ENCODE results near the gene CNEP1R1. TPM values are rescaled to one million over a fixed set of nuclear protein-coding genes. Genes with fewer than 3 reads are reported as not detected.

The CNEP1R1 gene
- total and polyA plus RNA-seq, 2 of the 8 experiments (the other 6 are each of a cell fraction or from before 2014, with no cell fraction given) = 10.6 to 13.6 TPM

GRCh38 chr16:50083996-50084395, 59.0 kb downstream of the CNEP1R1 start:
- no peak overlapping the region for H2BK120ac ChIP-seq (replicated peaks; ENCODE audit: low read depth, low read length)
- H2AFZ ChIP-seq (ENCODE audit: low read length) = no peak overlapping the region
- H3K4me2 ChIP-seq (ENCODE audit: insufficient read depth in 1 of 2, low read depth in 2 of 2, low read length in 2 of 2) = no peak overlapping the region
- H4K20me1 ChIP-seq (replicated peaks in 1 of 2; ENCODE audit: control insufficient read depth in 1 of 2, insufficient read depth in 2 of 2, low read length in 2 of 2) = peaks cover 0 to 3% of the 10 kb centered on the region in 2 experiments
- no peak overlapping the region for H2BK20ac ChIP-seq (ENCODE audit: low read length)
- no peak overlapping the region for H3K23ac ChIP-seq (ENCODE audit: insufficient read length)
- no peak overlapping the region for H2BK12ac ChIP-seq (ENCODE audit: low read depth, low read length)
- H2BK15ac ChIP-seq (ENCODE audit: low read length) = no peak overlapping the region
- no peaks in the 10 kb centered on the region for H3K27me3 ChIP-seq (replicated peaks in 1 of 4; ENCODE audit: control insufficient read depth in 3 of 4, extremely low read depth in 1 of 4, insufficient read depth in 3 of 4, low read length in 3 of 4)
- no peaks in the 10 kb centered on the region for H3K23me2 ChIP-seq (ENCODE audit: low read depth, low read length)
- no peaks in the 10 kb centered on the region for H3K79me2 ChIP-seq (ENCODE audit: control insufficient read depth in 1 of 2, insufficient read depth in 2 of 2, low read length in 2 of 2)
- no peak overlapping the region for H3K4me3 ChIP-seq (ENCODE audit: extremely low read depth in 1 of 4, insufficient read depth in 2 of 4, low read depth in 3 of 4, low read length in 4 of 4)
- H3K9ac ChIP-seq (replicated peaks in 1 of 4; ENCODE audit: extremely low read depth in 1 of 4, low read depth in 3 of 4, low read length in 3 of 4) = no peak overlapping the region
- no peaks in the 10 kb centered on the region; the same call in 1 of the 2 replicates for H3K79me1 ChIP-seq (ENCODE audit: low read depth, low read length)
- no peak overlapping the region for H2BK5ac ChIP-seq (ENCODE audit: low read depth, low read length)
- H2AK5ac ChIP-seq (ENCODE audit: low read depth, low read length) = no peak overlapping the region
- H3K36me3 ChIP-seq (ENCODE audit: control insufficient read depth in 2 of 4, insufficient read depth in 4 of 4, low read length in 3 of 4) = peaks cover 5 to 47% (median 35%) of the 10 kb centered on the region in 4 experiments
- H3K4me1 ChIP-seq (replicated peaks in 1 of 4; ENCODE audit: control insufficient read depth in 3 of 4, insufficient read depth in 4 of 4, low read length in 3 of 4) = no peaks in the 10 kb centered on the region
- CTCF ChIA-PET (ENCODE audit: partially characterized antibody) = interaction anchor here (1.2 to 2.5 kb wide), 3 partner anchors 8 to 16 kb away, joined by 3 to 14 read pairs (median 4); no protein-coding TSS in a partner anchor
- H4K5ac ChIP-seq (ENCODE audit: insufficient read length, low read depth, low read length) = no peak overlapping the region
- H3K14ac ChIP-seq (ENCODE audit: insufficient read length) = no peak overlapping the region
- FAIRE-seq (no peak), DNase-seq (ENCODE audit: low read depth in 1 of 2, low spot score in 2 of 2) (no peak)
- no peak overlapping the region for H4K91ac ChIP-seq (replicated peaks; ENCODE audit: insufficient read length, low read length)
- no peak overlapping the region for H4K8ac ChIP-seq (ENCODE audit: extremely low read depth, insufficient read depth, low read length)
- WGBS, 2 experiments (ENCODE audit: extremely low coverage in 1 of 2, insufficient coverage in 1 of 2, insufficient read length in 1 of 2, insufficient replicate concordance in 2 of 2, low coverage in 1 of 2, low lambda C conversion rate in 2 of 2, missing lambda C conversion rate in 1 of 2) = 95% methylated on average over 8 of the region's 8 CpGs; no CpG with 5 or more reads in 1 of the 2 experiments
- no peaks in the 10 kb centered on the region for H3K9me3 ChIP-seq (ENCODE audit: insufficient read depth in 2 of 2, low read depth in 1 of 2, low read length in 1 of 2)
- H3K56ac ChIP-seq (replicated peaks; ENCODE audit: insufficient read length, low read depth, low read length) = no peak overlapping the region
- POLR2A ChIA-PET (ENCODE audit: partially characterized antibody) = no interaction called here
- H3K27ac ChIP-seq (ENCODE audit: low read depth, low read length) = no peak overlapping the region
- H3K18ac ChIP-seq (ENCODE audit: extremely low read depth, low read length) = no peak overlapping the region
- no peak overlapping the region for H3K4ac ChIP-seq (replicated peaks; ENCODE audit: insufficient read length, low read depth, low read length)
- TF ChIP-seq TAF1 (IDR thresholded peaks at IDR 0.05; ENCODE audit: low read depth, low read length) = no peak
- TF ChIP-seq, protein P1, sequence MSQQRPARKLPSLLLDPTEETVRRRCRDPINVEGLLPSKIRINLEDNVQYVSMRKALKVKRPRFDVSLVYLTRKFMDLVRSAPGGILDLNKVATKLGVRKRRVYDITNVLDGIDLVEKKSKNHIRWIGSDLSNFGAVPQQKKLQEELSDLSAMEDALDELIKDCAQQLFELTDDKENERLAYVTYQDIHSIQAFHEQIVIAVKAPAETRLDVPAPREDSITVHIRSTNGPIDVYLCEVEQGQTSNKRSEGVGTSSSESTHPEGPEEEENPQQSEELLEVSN (IDR thresholded peaks at IDR 0.05) = no peak
- no peak for TF ChIP-seq NANOG (IDR thresholded peaks at IDR 0.05; ENCODE audit: insufficient read depth, low read depth, low read length, poor library complexity, severe bottlenecking)
- no peak for TF ChIP-seq GABPA (IDR thresholded peaks at IDR 0.05; ENCODE audit: borderline replicate concordance, insufficient read depth, low read length)
- TF ChIP-seq SAP30 (IDR thresholded peaks at IDR 0.05; ENCODE audit: insufficient read depth, insufficient replicate concordance, low read length) = no peak
- TF ChIP-seq TCF12 (IDR thresholded peaks at IDR 0.05; ENCODE audit: low read depth, low read length) = no peak
- TF ChIP-seq POLR2AphosphoS5 (IDR thresholded peaks at IDR 0.05; ENCODE audit: low read depth, low read length) = no peak
- TF ChIP-seq CBX8 (IDR thresholded peaks at IDR 0.05; ENCODE audit: borderline replicate concordance, low read depth, low read length) = no peak
- TF ChIP-seq MAX (IDR thresholded peaks at IDR 0.05) = no peak
- TF ChIP-seq RFX5 (IDR thresholded peaks at IDR 0.05; ENCODE audit: borderline replicate concordance, low read depth, low read length) = no peak
- TF ChIP-seq EP300 (IDR thresholded peaks at IDR 0.05; ENCODE audit: borderline replicate concordance in 1 of 2, low read depth in 2 of 2, low read length in 2 of 2) = no peak
- no peak for TF ChIP-seq SIRT6 (IDR thresholded peaks at IDR 0.05; ENCODE audit: low read length)
- no peak for TF ChIP-seq FOSL1 (IDR thresholded peaks at IDR 0.05; ENCODE audit: insufficient read depth, low read depth, low read length)
